H1 (cell line): Measurements from ENCODE around the gene ZFYVE21. TPM values are rescaled to one million over a fixed set of nuclear protein-coding genes. Genes with fewer than 3 reads are reported as not detected.

Experiments used
- CTCF ChIA-PET: fragments of 300-600 bp; sonication (Branson Sonifier 250); formaldehyde crosslinking; loops from one replicate; lab custom pipeline; 2021; ENCODE audit not compliant: partially characterized antibody; lab: Charles Lee
- POLR2A ChIA-PET: fragments of 300-600 bp; sonication (Branson Sonifier 250); formaldehyde crosslinking; loops from one replicate; lab custom pipeline; 2021; ENCODE audit warnings: inconsistent platforms; ENCODE audit not compliant: partially characterized antibody; lab: Charles Lee
- DNase-seq, 2 experiments: peaks; one replicate each; pipeline versions ENCODE4 v3.0.0 to v3.0.0-alpha.2; 2010 to 2022; ENCODE audit warnings: low spot score in 2 of 2, low read depth in 1 of 2, mixed read lengths in 1 of 2
- FAIRE-seq: peaks from 2 replicates; lab custom pipeline; 2011; peaks lifted over from hg19 to GRCh38; lab: Jason Lieb, UNC
- H2AFZ ChIP-seq: 2 replicates; pipeline ENCODE4 v1.8.1; 2012; ENCODE audit warnings: low read length, inconsistent platforms
- H2AK5ac ChIP-seq: 2 replicates; pipeline ENCODE4 v1.6.1; 2013; ENCODE audit warnings: low read depth, low read length
- H2BK120ac ChIP-seq: replicated peaks from 2 replicates; pipeline ENCODE3; 2013; ENCODE audit warnings: low read depth, low read length, inconsistent platforms
- H2BK12ac ChIP-seq: 2 replicates; pipeline ENCODE4 v1.6.1; 2013; ENCODE audit warnings: low read depth, low read length
- H2BK15ac ChIP-seq: 2 replicates; pipeline ENCODE4 v1.6.1; 2013; ENCODE audit warnings: low read length
- H2BK20ac ChIP-seq: 2 replicates; pipeline ENCODE4 v1.6.1; 2013; ENCODE audit warnings: low read length
- H2BK5ac ChIP-seq: 2 replicates; pipeline ENCODE4 v1.6.1; 2013; ENCODE audit warnings: low read depth, low read length
- H3K14ac ChIP-seq: 2 replicates; pipeline ENCODE4 v1.6.1; 2013; ENCODE audit warnings: inconsistent platforms; ENCODE audit not compliant: insufficient read length
- H3K18ac ChIP-seq: 2 replicates; pipeline ENCODE4 v1.6.1; 2013; ENCODE audit warnings: low read length; ENCODE audit errors: extremely low read depth
- H3K23ac ChIP-seq: 2 replicates; pipeline ENCODE4 v1.6.1; 2013; ENCODE audit warnings: inconsistent platforms; ENCODE audit not compliant: insufficient read length
- H3K23me2 ChIP-seq: 2 replicates; pipeline ENCODE4 v1.6.1; 2013; ENCODE audit warnings: low read depth, low read length
- H3K27ac ChIP-seq: 2 replicates; pipeline ENCODE4 v1.6.1; 2011; ENCODE audit warnings: low read depth, low read length, inconsistent platforms
- H3K27me3 ChIP-seq, 4 experiments: replicated peaks in 1 of 4; 1 replicate in 1 of 4; 2 replicates in 3 of 4; pipeline versions ENCODE4 v1.6.1 to v1.8.1; 2011 to 2013; ENCODE audit warnings: low read length in 3 of 4, mild to moderate bottlenecking in 3 of 4, inconsistent platforms in 2 of 4, mixed read lengths in 2 of 4, moderate library complexity in 1 of 4; ENCODE audit not compliant: control insufficient read depth in 3 of 4, insufficient read depth in 3 of 4; ENCODE audit errors: extremely low read depth in 1 of 4
- H3K36me3 ChIP-seq, 4 experiments: 2 replicates each; pipeline versions ENCODE4 v1.6.1 to v1.8.1; 2011 to 2013; ENCODE audit warnings: mild to moderate bottlenecking in 4 of 4, low read length in 3 of 4, moderate library complexity in 2 of 4, control low read depth in 1 of 4, inconsistent platforms in 1 of 4; ENCODE audit not compliant: insufficient read depth in 4 of 4, control insufficient read depth in 2 of 4
- H3K4ac ChIP-seq: replicated peaks from 2 replicates; pipeline ENCODE3; 2013; ENCODE audit warnings: low read length, low read depth, mixed read lengths, inconsistent platforms; ENCODE audit not compliant: insufficient read length
- H3K4me1 ChIP-seq, 4 experiments: replicated peaks in 1 of 4; 1 replicate in 1 of 4; 2 replicates in 3 of 4; pipeline versions ENCODE4 v1.6.1 to v1.8.1; 2011 to 2013; ENCODE audit warnings: low read length in 3 of 4, inconsistent platforms in 2 of 4, mixed read lengths in 1 of 4; ENCODE audit not compliant: insufficient read depth in 4 of 4, control insufficient read depth in 3 of 4
- H3K4me2 ChIP-seq, 2 experiments: 2 replicates each; pipeline versions ENCODE4 v1.6.1 to v1.8.1; 2011 to 2013; ENCODE audit warnings: low read depth in 2 of 2, low read length in 2 of 2, control low read depth in 1 of 2, inconsistent platforms in 1 of 2, mild to moderate bottlenecking in 1 of 2; ENCODE audit not compliant: insufficient read depth in 1 of 2
- H3K4me3 ChIP-seq, 4 experiments: fragments of 200-600, 300-600 bp in 1 of 4; sonication (generic), shearing (Covaris generic), sonication (Bioruptor Twin) in 1 of 4; 2 replicates each; pipeline versions ENCODE4 v1.5.1 to v1.8.1; 2011 to 2016; ENCODE audit warnings: low read length in 4 of 4, low read depth in 3 of 4, control low read depth in 2 of 4, inconsistent platforms in 2 of 4, mild to moderate bottlenecking in 2 of 4, mixed read lengths in 1 of 4, moderate library complexity in 1 of 4; ENCODE audit not compliant: insufficient read depth in 2 of 4; ENCODE audit errors: extremely low read depth in 1 of 4
- H3K56ac ChIP-seq: replicated peaks from 2 replicates; pipeline ENCODE3; 2013; ENCODE audit warnings: low read depth, mild to moderate bottlenecking, mixed read lengths, low read length, inconsistent platforms; ENCODE audit not compliant: insufficient read length
- H3K79me1 ChIP-seq: 2 replicates; pipeline ENCODE4 v1.6.1; 2013; ENCODE audit warnings: low read depth, low read length, control low read depth
- H3K79me2 ChIP-seq, 2 experiments: 2 replicates each; pipeline versions ENCODE4 v1.6.1 to v1.8.1; 2012 to 2013; ENCODE audit warnings: low read length in 2 of 2, mild to moderate bottlenecking in 2 of 2, inconsistent platforms in 1 of 2; ENCODE audit not compliant: insufficient read depth in 2 of 2, control insufficient read depth in 1 of 2
- H3K9ac ChIP-seq, 4 experiments: replicated peaks in 1 of 4; 1 replicate in 1 of 4; 2 replicates in 3 of 4; pipeline versions ENCODE4 v1.6.1 to v1.8.1; 2011 to 2013; ENCODE audit warnings: low read depth in 3 of 4, low read length in 3 of 4, control low read depth in 2 of 4, mild to moderate bottlenecking in 2 of 4, moderate library complexity in 2 of 4, inconsistent platforms in 1 of 4; ENCODE audit errors: extremely low read depth in 1 of 4
- H3K9me3 ChIP-seq, 2 experiments: 2 replicates each; pipeline versions ENCODE4 v1.6.1 to v1.8.1; 2012 to 2013; ENCODE audit warnings: mild to moderate bottlenecking in 2 of 2, moderate library complexity in 2 of 2, control low read depth in 1 of 2, inconsistent platforms in 1 of 2, low read depth in 1 of 2, low read length in 1 of 2, mixed read lengths in 1 of 2; ENCODE audit not compliant: insufficient read depth in 2 of 2
- H4K20me1 ChIP-seq, 2 experiments: replicated peaks in 1 of 2; 2 replicates each; pipeline versions ENCODE3 to v1.8.1; 2011 to 2013; ENCODE audit warnings: inconsistent platforms in 2 of 2, low read length in 2 of 2, mild to moderate bottlenecking in 1 of 2; ENCODE audit not compliant: insufficient read depth in 2 of 2, control insufficient read depth in 1 of 2
- H4K5ac ChIP-seq: 2 replicates; pipeline ENCODE4 v1.6.1; 2013; ENCODE audit warnings: low read length, low read depth, mixed read lengths, inconsistent platforms; ENCODE audit not compliant: insufficient read length
- H4K8ac ChIP-seq: 2 replicates; pipeline ENCODE4 v1.8.0; 2013; ENCODE audit warnings: mild to moderate bottlenecking, moderate library complexity, low read length, inconsistent platforms; ENCODE audit not compliant: insufficient read depth; ENCODE audit errors: extremely low read depth
- H4K91ac ChIP-seq: replicated peaks from 2 replicates; pipeline ENCODE3; 2013; ENCODE audit warnings: low read length, mixed read lengths, inconsistent platforms; ENCODE audit not compliant: insufficient read length
- BRCA1 ChIP-seq: IDR thresholded peaks from 2 replicates; pipeline ENCODE4 v1.6.1; 2012; ENCODE audit warnings: low read depth, low read length, improper control_type of control experiment
- CBX8 ChIP-seq: fragments of 300-800, 300-1000 bp; sonication (generic); IDR thresholded peaks from 2 replicates; pipeline ENCODE4 v1.7.1; 2016; ENCODE audit warnings: low read depth, low read length, borderline replicate concordance
- CREB1 ChIP-seq: IDR thresholded peaks from 2 replicates; pipeline ENCODE4 v1.6.1; 2012; ENCODE audit warnings: inconsistent platforms
- HDAC2 ChIP-seq, 2 experiments: fragments of 300-600 bp in 1 of 2; sonication (generic) in 1 of 2; IDR thresholded peaks; 2 replicates each; pipeline ENCODE4 v1.6.1; 2011 to 2012; ENCODE audit warnings: low read depth in 2 of 2, low read length in 2 of 2, mild to moderate bottlenecking in 2 of 2, moderate library complexity in 2 of 2, borderline replicate concordance in 1 of 2, inconsistent platforms in 1 of 2
- JUN ChIP-seq: IDR thresholded peaks from 2 replicates; pipeline ENCODE4 v1.6.1; 2011; ENCODE audit warnings: low read depth, mild to moderate bottlenecking, improper control_type of control experiment, low read length
- RAD21 ChIP-seq, 2 experiments: IDR thresholded peaks in 1 of 2; conservative IDR thresholded peaks in 1 of 2; 2 replicates each; pipeline ENCODE4 v1.6.1; 2011; ENCODE audit warnings: low read depth in 2 of 2, low read length in 2 of 2, improper control_type of control experiment in 1 of 2, inconsistent platforms in 1 of 2, mild to moderate bottlenecking in 1 of 2, moderate library complexity in 1 of 2
- SRF ChIP-seq: IDR thresholded peaks from 2 replicates; pipeline ENCODE4 v1.6.1; 2011; ENCODE audit warnings: mild to moderate bottlenecking, low read depth, low read length, moderate library complexity
- TAF1 ChIP-seq: IDR thresholded peaks from 2 replicates; pipeline ENCODE4 v1.6.1; 2011; ENCODE audit warnings: mild to moderate bottlenecking, low read depth, low read length
- WGBS, 2 experiments: shearing (Covaris generic) in 1 of 2; methylation state at CpG; one replicate each; pipeline versions ENCODE4 v1.1.6 to v1.1.7; 2013 to 2015; ENCODE audit warnings: low lambda C conversion rate in 2 of 2, mixed read lengths in 2 of 2, inconsistent platforms in 1 of 2, low coverage in 1 of 2, missing lambda C conversion rate in 1 of 2; ENCODE audit not compliant: insufficient replicate concordance in 2 of 2, insufficient coverage in 1 of 2, insufficient read length in 1 of 2; ENCODE audit errors: extremely low coverage in 1 of 2, missing lambda C conversion rate in 1 of 2; 5-methylcytosine and 5-hydroxymethylcytosine counted together
- polyA plus RNA-seq, 7 experiments: library from polyadenylated mRNA; depleted of rRNA in 3 of 7; stranded (reverse) in 5 of 7; unstranded in 2 of 7; fragments of >200 nt in 5 of 7; fragments of 200-250 nt in 2 of 7; gene quantifications; 1 replicate in 5 of 7; 2 replicates in 1 of 7; 4 replicates in 1 of 7; pipeline versions ENCODE4 v1.2.1 to v1.2.3, GENCODE V29; 2011 to 2013; ENCODE audit warnings: missing spikeins in 2 of 7, mixed read lengths in 2 of 7
- total RNA-seq: library from RNA; stranded (reverse); fragmentation: NEBNext Ultra II Directional; extraction: Animal tissue kit (Norgen Biotek cat#: 25700); gene quantifications from 2 replicates; pipeline ENCODE4 v1.2.1, GENCODE V29; 2021
- TF ChIP-seq, protein P1 (sequence below): IDR thresholded peaks from 2 replicates; pipeline ENCODE4 v1.6.1; 2011; ENCODE audit warnings: low read depth, mild to moderate bottlenecking, low read length; ENCODE audit not compliant: insufficient read depth

The ZFYVE21 gene
- total and polyA plus RNA-seq, 2 of the 8 experiments (the other 6 are each of a cell fraction or from before 2014, with no cell fraction given), result 53.4 to 127 TPM

DNA sequence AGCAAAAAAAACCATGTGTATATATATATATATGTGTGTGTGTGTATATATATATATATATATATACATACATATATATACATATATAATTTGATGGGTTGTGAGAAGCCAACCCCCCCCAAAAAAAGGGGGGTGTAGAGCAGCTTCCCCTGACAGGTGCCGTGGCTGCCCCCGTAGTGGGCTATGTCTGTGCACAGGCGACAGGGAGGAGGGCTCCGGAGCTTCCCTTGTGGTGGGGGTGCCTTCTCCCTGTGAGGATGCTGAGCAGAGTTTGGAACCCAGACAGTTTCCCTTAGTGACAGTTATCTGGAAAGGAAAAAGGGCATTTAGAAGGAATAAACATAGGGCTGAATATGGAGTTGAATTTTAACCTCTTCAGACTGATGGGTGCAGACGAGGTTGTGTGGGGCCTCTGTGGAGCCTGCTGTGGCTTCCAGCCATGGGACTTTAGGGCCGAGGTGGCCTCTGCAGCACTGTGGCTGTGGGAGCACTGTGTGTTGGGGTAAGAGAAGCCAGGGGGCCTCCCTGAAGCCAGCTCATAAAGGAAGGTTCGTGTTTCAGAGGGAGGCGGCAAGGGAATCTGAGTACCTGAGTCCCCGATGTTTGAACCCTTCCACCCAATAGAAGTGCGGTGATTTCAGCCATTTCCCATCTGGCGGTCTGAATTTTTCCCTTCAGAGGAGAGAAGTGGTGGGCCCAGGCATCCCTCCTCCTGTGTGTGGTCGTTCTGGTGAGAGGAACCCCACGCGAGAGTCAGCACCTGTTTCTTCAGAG is 20.1 kb upstream of the ZFYVE21 start:
- Histone ChIP-seq H4K8ac (no peak overlapping the region), H3K9me3 (no peaks in the 10 kb centered on the region), H3K9ac (no peak overlapping the region), H2AK5ac (no peak overlapping the region), H3K4ac (no peak overlapping the region), H3K4me2 (no peak overlapping the region), H2BK15ac (no peak overlapping the region), H2AFZ (no peak overlapping the region), H4K20me1 (peaks cover 7 to 27% of the 10 kb centered on the region in 2 experiments), H3K27me3 (no peaks in the 10 kb centered on the region), H2BK12ac (no peak overlapping the region), H3K14ac (no peak overlapping the region), H3K27ac (no peak overlapping the region), H2BK120ac (no peak overlapping the region), H3K79me2 (no peaks in the 10 kb centered on the region; a peak in 1 of 4 replicates), H3K36me3 (peaks cover 7 to 36% (median 14%) of the 10 kb centered on the region in 4 experiments; a peak in 6 of 8 replicates), H3K79me1 (peaks cover 8% of the 10 kb centered on the region), H2BK20ac (no peak overlapping the region), H3K56ac (no peak overlapping the region), H3K18ac (no peak overlapping the region), H3K4me1 (peaks cover 0 to 2% (median 0%) of the 10 kb centered on the region in 4 experiments; a peak in 2 of 7 replicates), H2BK5ac (no peak overlapping the region), H4K91ac (no peak overlapping the region), H3K23me2 (no peaks in the 10 kb centered on the region), H3K4me3 (no peak overlapping the region), H4K5ac (no peak overlapping the region), H3K23ac (no peak overlapping the region)
- WGBS, 2 experiments, result 82% methylated on average over 14 of the region's 14 CpGs; no CpG with 5 or more reads in 1 of the 2 experiments
- FAIRE-seq, result no peak
- TF ChIP-seq HDAC2 (IDR thresholded peaks at IDR 0.05; ENCODE audit: borderline replicate concordance in 1 of 2, low read depth in 2 of 2, low read length in 2 of 2) (no peak), SRF (no peak), RAD21 (IDR thresholded peaks at IDR 0.05 in 1 of 2, conservative IDR thresholded peaks at IDR 0.05 in 1 of 2; ENCODE audit: low read depth in 2 of 2, low read length in 2 of 2) (no peak), JUN (no peak), CREB1 (no peak), TAF1 (no peak), CBX8 (no peak), BRCA1 (no peak)
- TF ChIP-seq, protein P1, sequence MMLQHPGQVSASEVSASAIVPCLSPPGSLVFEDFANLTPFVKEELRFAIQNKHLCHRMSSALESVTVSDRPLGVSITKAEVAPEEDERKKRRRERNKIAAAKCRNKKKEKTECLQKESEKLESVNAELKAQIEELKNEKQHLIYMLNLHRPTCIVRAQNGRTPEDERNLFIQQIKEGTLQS, result no peak
- ChIA-PET CTCF (interaction anchor here (0.9 to 2.1 kb wide), 8 partner anchors 8 to 41 kb away, joined by 3 to 11 read pairs (median 4); no protein-coding TSS in a partner anchor), POLR2A (interaction anchor here (0.7 to 8.8 kb wide), 9 partner anchors 9 to 287 kb away, joined by 3 to 74 read pairs (median 4); partner anchors contain the start of genes BAG5, COA8, XRCC3 and ZFYVE21)
- DNase-seq, result no peak
